Measurements from ENCODE around the gene RABL3.
"Not testable (repeated sequence)": the region's sequence is repeated elsewhere in the genome, so short reads cannot be mapped to it uniquely, and the experiment has no call there.

RABL3 gene

GRCh38 chr3:120641696-120642246 is 100.5 kb downstream of the RABL3 start:
- no peak for DNase-seq

GRCh38 chr3:120640231-120640630 is 102.1 kb downstream of the RABL3 start:
- no peak for DNase-seq

- not testable (repeated sequence) for DNase-seq
Measured at GRCh38 chr3:120638820-120639219, 103.5 kb downstream of the RABL3 start.

- no peak for DNase-seq
Measured at GRCh38 chr3:120637851-120638559, 104.3 kb downstream of the RABL3 start.

- no peak for DNase-seq
Measured at GRCh38 chr3:120636795-120637401, 105.4 kb downstream of the RABL3 start.
